ENCODE results near the gene GIPC3. TPM values are rescaled to one million over a fixed set of nuclear protein-coding genes. Genes with fewer than 3 reads are reported as not detected.
A peak's percentile ranks its signal among the peaks of the same experiment; 100 is the strongest.

GIPC3 gene
- total and polyA plus RNA-seq, 2 of the 8 experiments (the other 6 are each of a cell fraction or from before 2014, with no cell fraction given): 1.0 to 1.2 TPM

GRCh38 chr19:3573162-3573857 is 12.0 kb upstream of the GIPC3 start:
- peak overlapping the region in 3 of 4 experiments; percentile 42 to 60 (median 56); a peak in 5 of 7 replicates for H3K9ac ChIP-seq (replicated peaks in 1 of 4; ENCODE audit: extremely low read depth in 1 of 4, low read depth in 3 of 4, low read length in 3 of 4)
- H3K56ac ChIP-seq (replicated peaks; ENCODE audit: insufficient read length, low read depth, low read length): no peak overlapping the region
- peak overlapping the region; percentile 70 to 77 for H3K4me2 ChIP-seq (ENCODE audit: insufficient read depth in 1 of 2, low read depth in 2 of 2, low read length in 2 of 2)
- CTCF ChIA-PET (ENCODE audit: partially characterized antibody): interaction anchor here (0.7 to 6.6 kb wide), 5 partner anchors 18 to 94 kb away, joined by 3 to 51 read pairs (median 3); no protein-coding TSS in a partner anchor
- H2BK5ac ChIP-seq (ENCODE audit: low read depth, low read length): peak overlapping the region; percentile 24; the same call in 1 of the 2 replicates
- POLR2A ChIA-PET (ENCODE audit: partially characterized antibody): interaction anchor here (0.6 to 2.2 kb wide), 6 partner anchors 14 to 412 kb away, joined by 3 to 5 read pairs (median 3); partner anchors contain the start of genes EEF2 and MFSD12
- H3K79me1 ChIP-seq (ENCODE audit: low read depth, low read length): no peaks in the 10 kb centered on the region
- 1% methylated on average over 30 of the region's 60 CpGs; no CpG with 5 or more reads in 1 of the 2 experiments for WGBS, 2 experiments (ENCODE audit: extremely low coverage in 1 of 2, insufficient coverage in 1 of 2, insufficient read length in 1 of 2, insufficient replicate concordance in 2 of 2, low coverage in 1 of 2, low lambda C conversion rate in 2 of 2, missing lambda C conversion rate in 1 of 2)
- no peak overlapping the region for H4K8ac ChIP-seq (ENCODE audit: extremely low read depth, insufficient read depth, low read length)
- no peaks in the 10 kb centered on the region for H3K79me2 ChIP-seq (ENCODE audit: control insufficient read depth in 1 of 2, insufficient read depth in 2 of 2, low read length in 2 of 2)
- H3K4me1 ChIP-seq (replicated peaks in 1 of 4; ENCODE audit: control insufficient read depth in 3 of 4, insufficient read depth in 4 of 4, low read length in 3 of 4): peaks cover 3 to 15% (median 12%) of the 10 kb centered on the region in 4 experiments; a peak in 6 of 7 replicates
- no peak overlapping the region for H3K23ac ChIP-seq (ENCODE audit: insufficient read length)
- peaks cover 21% of the 10 kb centered on the region; the same call in 1 of the 2 replicates for H3K23me2 ChIP-seq (ENCODE audit: low read depth, low read length)
- H3K27me3 ChIP-seq (replicated peaks in 1 of 4; ENCODE audit: control insufficient read depth in 3 of 4, extremely low read depth in 1 of 4, insufficient read depth in 3 of 4, low read length in 3 of 4): no peaks in the 10 kb centered on the region
- H3K36me3 ChIP-seq (ENCODE audit: control insufficient read depth in 2 of 4, insufficient read depth in 4 of 4, low read length in 3 of 4): no peaks in the 10 kb centered on the region
- no peak overlapping the region for H3K14ac ChIP-seq (ENCODE audit: insufficient read length)
- FAIRE-seq (no peak), DNase-seq (ENCODE audit: low read depth in 1 of 2, low spot score in 2 of 2) (peak in 1 of 2 experiments; percentile 73)
- no peak overlapping the region for H2BK120ac ChIP-seq (replicated peaks; ENCODE audit: low read depth, low read length)
- peak overlapping the region; percentile 69 for H3K4ac ChIP-seq (replicated peaks; ENCODE audit: insufficient read length, low read depth, low read length)
- peak overlapping the region; percentile 51; the same call in 1 of the 2 replicates for H3K27ac ChIP-seq (ENCODE audit: low read depth, low read length)
- H2AK5ac ChIP-seq (ENCODE audit: low read depth, low read length): no peak overlapping the region
- peak overlapping the region; percentile 66 to 97 (median 82) for H3K4me3 ChIP-seq (ENCODE audit: extremely low read depth in 1 of 4, insufficient read depth in 2 of 4, low read depth in 3 of 4, low read length in 4 of 4)
- H4K20me1 ChIP-seq (replicated peaks in 1 of 2; ENCODE audit: control insufficient read depth in 1 of 2, insufficient read depth in 2 of 2, low read length in 2 of 2): peaks cover 3 to 8% of the 10 kb centered on the region in 2 experiments
- no peak overlapping the region for H4K5ac ChIP-seq (ENCODE audit: insufficient read length, low read depth, low read length)
- no peak overlapping the region for H2BK12ac ChIP-seq (ENCODE audit: low read depth, low read length)
- H2BK15ac ChIP-seq (ENCODE audit: low read length): no peak overlapping the region
- H3K9me3 ChIP-seq (ENCODE audit: insufficient read depth in 2 of 2, low read depth in 1 of 2, low read length in 1 of 2): no peaks in the 10 kb centered on the region
- H4K91ac ChIP-seq (replicated peaks; ENCODE audit: insufficient read length, low read length): no peak overlapping the region
- no peak overlapping the region for H2AFZ ChIP-seq (ENCODE audit: low read length)
- H3K18ac ChIP-seq (ENCODE audit: extremely low read depth, low read length): peak overlapping the region; percentile 32; the same call in 1 of the 2 replicates
- H2BK20ac ChIP-seq (ENCODE audit: low read length): no peak overlapping the region
- TF ChIP-seq SUZ12 (IDR thresholded peaks at IDR 0.05; ENCODE audit: low read length): no peak
- TF ChIP-seq CTCF (IDR thresholded peaks at IDR 0.05; ENCODE audit: control extremely low read depth in 1 of 3, insufficient read depth in 1 of 3, low read depth in 1 of 3, low read length in 3 of 3): no peak
- TF ChIP-seq ATF3 (IDR thresholded peaks at IDR 0.05; ENCODE audit: insufficient read depth, low read depth, low read length): no peak
- no peak for TF ChIP-seq SP4 (IDR thresholded peaks at IDR 0.05; ENCODE audit: low read length)
- peak in 1 of 2 experiments; percentile 47; a peak in 1 of 4 replicates for TF ChIP-seq HDAC2 (IDR thresholded peaks at IDR 0.05; ENCODE audit: borderline replicate concordance in 1 of 2, low read depth in 2 of 2, low read length in 2 of 2)
- TF ChIP-seq TAF1 (IDR thresholded peaks at IDR 0.05; ENCODE audit: low read depth, low read length): no peak; the same call in 1 of the 2 replicates
- TF ChIP-seq SIN3A (conservative IDR thresholded peaks at IDR 0.05 in 1 of 2, IDR thresholded peaks at IDR 0.05 in 1 of 2; ENCODE audit: low read depth in 1 of 2, low read length in 2 of 2): no peak
- TF ChIP-seq ASH2L (IDR thresholded peaks at IDR 0.05; ENCODE audit: low read length): no peak
